Gastrocnemius medialis (tissue), 4 donors: ENCODE data around the gene ARHGAP26. TPM values are rescaled to one million over a fixed set of nuclear protein-coding genes. Genes with fewer than 3 reads are reported as not detected.
A peak's percentile ranks its signal among the peaks of the same experiment; 100 is the strongest.

Experiments used
- ATAC-seq, 2 donors: fragments of 150-250 bp; one replicate each; pipeline ENCODE4 v1.9.1; 2016
- DNase-seq, 2 donors: peaks; one replicate each; pipeline ENCODE4 v3.0.0-alpha.2; 2019
- H3K27ac ChIP-seq, 4 donors: fragments of 200-600 bp; sonication (generic); 1 replicate in 1 of 4; 2 replicates in 3 of 4; pipeline ENCODE4 v1.5.1; 2016 to 2018; ENCODE audit warnings: mild to moderate bottlenecking in 2 of 4, moderate library complexity in 1 of 4
- H3K27me3 ChIP-seq, 3 donors: fragments of 200-600 bp; sonication (generic) in 2 of 3; 1 replicate in 1 of 3; 2 replicates in 2 of 3; pipeline versions ENCODE4 v1.5.1 to v1.6.0; 2016 to 2019; ENCODE audit warnings: mild to moderate bottlenecking in 1 of 3, moderate library complexity in 1 of 3
- H3K36me3 ChIP-seq, 2 donors: fragments of 200-600 bp; sonication (generic) in 1 of 2; one replicate each; pipeline ENCODE4 v1.5.1; 2017 to 2018
- H3K4me1 ChIP-seq, 2 donors: fragments of 200-600 bp; sonication (generic) in 1 of 2; one replicate each; pipeline ENCODE4 v1.5.1; 2016 to 2017; ENCODE audit warnings: mild to moderate bottlenecking in 2 of 2
- H3K4me3 ChIP-seq, 4 donors: fragments of 200-600 bp; sonication (generic) in 3 of 4; 1 replicate in 1 of 4; 2 replicates in 3 of 4; pipeline ENCODE4 v1.5.1; 2016 to 2019; ENCODE audit warnings: mild to moderate bottlenecking in 2 of 4
- H3K9me3 ChIP-seq, 3 donors: fragments of 200-600 bp; sonication (generic) in 2 of 3; 1 replicate in 1 of 3; 2 replicates in 2 of 3; pipeline ENCODE4 v1.5.1; 2016 to 2019
- CTCF ChIP-seq, 5 experiments: fragments of 450-650 bp in 3 of 5; fragments of 200-600 bp in 2 of 5; sonication (generic) in 2 of 5; IDR thresholded peaks in 4 of 5; conservative IDR thresholded peaks in 1 of 5; 1 replicate in 4 of 5; 2 replicates in 1 of 5; pipeline ENCODE4 v1.5.1; 2016 to 2019; ENCODE audit warnings: antibody characterized with exemption in 5 of 5, mild to moderate bottlenecking in 3 of 5, moderate library complexity in 3 of 5
- POLR2A ChIP-seq, 2 donors: fragments of 450-650 bp; IDR thresholded peaks; one replicate each; pipeline ENCODE4 v1.6.1; 2017; ENCODE audit warnings: antibody characterized with exemption in 2 of 2, mild to moderate bottlenecking in 2 of 2, moderate library complexity in 2 of 2
- in situ Hi-C, 4 donors: fragments of 200-750 bp; cut with MboI; loops; one replicate each; pipeline versions ENCODE4 v1.15.0 to v1.8.0; 2017; ENCODE audit warnings: low sequenced_read_pairs in 4 of 4
- intact Hi-C: fragments of 100-400 bp; cut with DNase I; formaldehyde crosslinking; loops from one replicate; pipeline ENCODE4 v1.15.1; 2023; ENCODE audit warnings: low total_unique reads
- total RNA-seq, 4 donors: library from RNA; depleted of rRNA; stranded (reverse); fragments of >200 nt; gene quantifications; one replicate each; pipeline versions ENCODE4 v1.1.0 to v1.2.3, GENCODE V29; 2016

ARHGAP26 gene
- total RNA-seq, 4 donors from 2014 or later: 9.1 to 22.4 (median 13.4) TPM

- no peaks in the 10 kb centered on the region for H3K27me3 ChIP-seq
- ATAC-seq (peak; percentile 88 to 89), DNase-seq (peak; percentile 91 to 97)
- no peaks in the 10 kb centered on the region for H3K36me3 ChIP-seq
- peaks cover 41 to 49% of the 10 kb centered on the region in 2 donors for H3K4me1 ChIP-seq
- peak overlapping the region; percentile 84 to 97 (median 90) for H3K27ac ChIP-seq
- in situ Hi-C loops (loop anchor here in 3 of 4 donors (10.0 to 25.0 kb wide), 4 partner anchors 121 to 481 kb away; partner anchors contain the start of gene NR3C1 (in 2 of the 3)), intact Hi-C loops (loop anchor here (1.0 to 2.0 kb wide), 5 partner anchors 33 to 379 kb away; partner anchors contain the start of gene NR3C1)
- H3K4me3 ChIP-seq: peak overlapping the region in 1 of 4 donors; percentile 33
- no peaks in the 10 kb centered on the region for H3K9me3 ChIP-seq
- TF ChIP-seq POLR2A (IDR thresholded peaks at IDR 0.05) (peak; percentile 58 to 76), CTCF (IDR thresholded peaks at IDR 0.05 in 4 of 5, conservative IDR thresholded peaks at IDR 0.05 in 1 of 5) (peak in 2 of 5 experiments; percentile 9 to 16)
Observed at GRCh38 chr5:143023411-143024096, 253.4 kb downstream of the ARHGAP26 start.

DNA sequence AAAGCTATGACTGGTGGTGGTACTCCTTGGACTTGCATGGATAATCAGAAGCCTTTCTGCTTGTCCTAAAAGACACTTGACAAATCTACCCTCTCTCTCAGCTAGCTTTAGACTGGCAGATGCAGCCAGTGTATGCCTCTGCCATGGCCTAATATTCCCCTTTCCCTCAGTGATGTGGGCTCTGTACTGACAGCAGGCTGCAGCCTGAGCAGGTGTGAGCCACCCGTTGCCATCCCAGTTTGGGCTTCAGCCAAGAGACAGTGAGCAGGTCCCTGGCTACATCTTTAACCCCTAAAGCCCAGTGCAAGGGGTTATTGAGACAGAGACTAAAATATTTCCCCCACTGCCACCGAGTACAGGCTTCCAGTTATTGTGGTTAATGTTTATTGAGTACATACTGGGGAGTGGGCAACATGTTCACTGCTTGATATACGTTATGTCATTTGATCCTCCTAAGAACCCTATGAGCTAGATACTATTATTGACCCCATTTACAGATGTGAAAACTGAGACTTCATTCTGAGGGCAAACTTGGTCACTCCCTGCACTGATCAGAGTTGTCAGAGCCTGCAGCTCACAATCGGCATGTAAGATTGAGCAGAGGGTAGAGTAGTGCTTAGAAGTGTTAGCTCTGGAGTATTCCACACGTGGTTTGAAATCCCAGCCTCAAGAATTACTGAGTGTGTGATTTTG is 254.2 kb downstream of the ARHGAP26 start:
- peak overlapping the region in 1 of 4 donors; percentile 33 for H3K4me3 ChIP-seq
- H3K27me3 ChIP-seq: no peaks in the 10 kb centered on the region
- intact Hi-C loops: loop anchor here (2.0 kb wide), 2 partner anchors 110 to 220 kb away; no protein-coding TSS in a partner anchor
- peak; percentile 33 to 58 for DNase-seq
- no peaks in the 10 kb centered on the region for H3K9me3 ChIP-seq
- H3K27ac ChIP-seq: peak overlapping the region; percentile 84 to 97 (median 90)
- no peaks in the 10 kb centered on the region for H3K36me3 ChIP-seq
- peak; percentile 13 to 32 for ATAC-seq
- peaks cover 41 to 49% of the 10 kb centered on the region in 2 donors for H3K4me1 ChIP-seq
- no peak for TF ChIP-seq POLR2A (IDR thresholded peaks at IDR 0.05)
- no peak for TF ChIP-seq CTCF (IDR thresholded peaks at IDR 0.05 in 4 of 5, conservative IDR thresholded peaks at IDR 0.05 in 1 of 5)
- in situ Hi-C loops: loop anchor here in 3 of 4 donors (10.0 to 25.0 kb wide), 4 partner anchors 120 to 480 kb away; partner anchors contain the start of gene NR3C1 (in 2 of the 3)

GRCh38 chr5:143025376-143025775 is 255.2 kb downstream of the ARHGAP26 start:
- Histone ChIP-seq H3K4me1 (peaks cover 41 to 54% of the 10 kb centered on the region in 2 donors), H3K27me3 (no peaks in the 10 kb centered on the region), H3K9me3 (no peaks in the 10 kb centered on the region), H3K36me3 (no peaks in the 10 kb centered on the region), H3K27ac (peak overlapping the region; percentile 84 to 97 (median 90)), H3K4me3 (peak overlapping the region in 1 of 4 donors; percentile 8)
- in situ Hi-C loops (loop anchor here in 3 of 4 donors (10.0 to 25.0 kb wide), 4 partner anchors 112 to 479 kb away; partner anchors contain the start of gene NR3C1 (in 1 of the 3)), intact Hi-C loops (loop anchor here (2.0 kb wide), 2 partner anchors 109 to 219 kb away; no protein-coding TSS in a partner anchor)
- ATAC-seq: peak; percentile 22 to 43
- DNase-seq: no peak
- TF ChIP-seq POLR2A (IDR thresholded peaks at IDR 0.05): no peak
- no peak for TF ChIP-seq CTCF (IDR thresholded peaks at IDR 0.05 in 4 of 5, conservative IDR thresholded peaks at IDR 0.05 in 1 of 5)

GRCh38 chr5:143025971-143026370 is 255.8 kb downstream of the ARHGAP26 start:
- ATAC-seq: no peak
- no peak for DNase-seq
- Histone ChIP-seq H3K4me3 (peak overlapping the region in 1 of 4 donors; percentile 8), H3K27ac (peak overlapping the region; percentile 84 to 97 (median 90)), H3K4me1 (peaks cover 41 to 55% of the 10 kb centered on the region in 2 donors), H3K27me3 (no peaks in the 10 kb centered on the region), H3K9me3 (no peaks in the 10 kb centered on the region), H3K36me3 (no peaks in the 10 kb centered on the region)
- in situ Hi-C loops: loop anchor here in 3 of 4 donors (10.0 to 25.0 kb wide), 4 partner anchors 111 to 479 kb away; partner anchors contain the start of gene NR3C1 (in 1 of the 3)
- TF ChIP-seq CTCF (IDR thresholded peaks at IDR 0.05 in 4 of 5, conservative IDR thresholded peaks at IDR 0.05 in 1 of 5) (no peak), POLR2A (IDR thresholded peaks at IDR 0.05) (no peak)
- intact Hi-C loops: loop anchor here (2.0 kb wide), 2 partner anchors 109 to 219 kb away; no protein-coding TSS in a partner anchor
